Posterior cingulate gyrus (tissue), 11 donors: ENCODE data around the gene SPOUT1.
A peak's percentile ranks its signal among the peaks of the same experiment; 100 is the strongest.

Experiments used
- DNase-seq, 10 donors: peaks; one replicate each; pipeline versions ENCODE4 v3.0.0 to v3.0.0-alpha.2; 2020 to 2021; ENCODE audit warnings: mixed read lengths in 3 of 10
- intact Hi-C: fragments of 100-400 bp; cut with DNase I; formaldehyde crosslinking; loops from one replicate; pipeline ENCODE4 v1.15.1; 2023

SPOUT1 gene

GRCh38 chr9:128840524-128840923 lies 10.9 kb upstream of the SPOUT1 start:
- intact Hi-C loops, result no loop called here
- DNase-seq, result no peak

- intact Hi-C loops, result no loop called here
- DNase-seq, result peak in 1 of 10 donors; percentile 23
Measured at GRCh38 chr9:128838338-128838737, 8.7 kb upstream of the SPOUT1 start.

GRCh38 chr9:128836509-128837145 lies 7.0 kb upstream of the SPOUT1 start:
- intact Hi-C loops, result no loop called here

GRCh38 chr9:128835246-128836210 lies 5.9 kb upstream of the SPOUT1 start:
- intact Hi-C loops, result no loop called here
- peak in 3 of 10 donors; percentile 57 to 77 (median 60) for DNase-seq

More at GRCh38 chr9:128836509-128837145, 7.0 kb upstream of the SPOUT1 start:
- DNase-seq, result peak in 3 of 10 donors; percentile 14 to 51 (median 27)

- intact Hi-C loops, result no loop called here
- peak in 4 of 10 donors; percentile 24 to 64 (median 53) for DNase-seq
Measured at GRCh38 chr9:128833696-128834095, 4.1 kb upstream of the SPOUT1 start.

GRCh38 chr9:128828719-128829452 lies 708 bp downstream of the SPOUT1 start:
- intact Hi-C loops, result no loop called here
- peak in 2 of 10 donors; percentile 51 to 54 for DNase-seq

GRCh38 chr9:128828267-128828666 lies 1.3 kb downstream of the SPOUT1 start:
- DNase-seq, result peak in 1 of 10 donors; percentile 31
- intact Hi-C loops, result no loop called here

- DNase-seq, result peak in 2 of 10 donors; percentile 49 to 62
- intact Hi-C loops, result no loop called here
Measured at GRCh38 chr9:128825923-128826700, 3.5 kb downstream of the SPOUT1 start.

- intact Hi-C loops, result no loop called here
- peak in 1 of 10 donors; percentile 51 for DNase-seq
Measured at GRCh38 chr9:128824911-128825310, 4.7 kb downstream of the SPOUT1 start.

GRCh38 chr9:128823903-128824406 lies 5.6 kb downstream of the SPOUT1 start:
- intact Hi-C loops, result no loop called here
- peak in 1 of 10 donors; percentile 41 for DNase-seq

- intact Hi-C loops, result no loop called here
- peak in 2 of 10 donors; percentile 66 to 70 for DNase-seq
Measured at GRCh38 chr9:128823362-128823902, 6.2 kb downstream of the SPOUT1 start.

- DNase-seq, result peak in 2 of 10 donors; percentile 51 to 66
- intact Hi-C loops, result no loop called here
Measured at GRCh38 chr9:128822407-128823042, 7.1 kb downstream of the SPOUT1 start.

GRCh38 chr9:128821584-128822406 lies 7.8 kb downstream of the SPOUT1 start:
- DNase-seq, result peak in 2 of 10 donors; percentile 42 to 50
- intact Hi-C loops, result no loop called here

GRCh38 chr9:128820665-128821583 lies 8.7 kb downstream of the SPOUT1 start:
- peak in 1 of 10 donors; percentile 73 for DNase-seq
- intact Hi-C loops, result no loop called here

GRCh38 chr9:128819716-128820664 lies 9.6 kb downstream of the SPOUT1 start:
- intact Hi-C loops, result no loop called here
- peak in 9 of 10 donors; percentile 31 to 93 (median 62) for DNase-seq
